ENCODE results near the gene C20orf204. TPM values are rescaled to one million over a fixed set of nuclear protein-coding genes. Genes with fewer than 3 reads are reported as not detected.

The C20orf204 gene
- total RNA-seq, 2 donors from 2014 or later = 0.29 to 3.3 TPM

GRCh38 chr20:64047968-64048401 is 12.0 kb downstream of the C20orf204 start:
- Histone ChIP-seq H3K9me3 (no peaks in the 10 kb centered on the region), H3K9ac (ENCODE audit: low read depth in 2 of 2, low read length in 2 of 2) (no peak overlapping the region), H3K36me3 (no peaks in the 10 kb centered on the region), H3K27ac (no peak overlapping the region), H3K4me1 (no peaks in the 10 kb centered on the region), H3K27me3 (peaks cover 67% of the 10 kb centered on the region), H3K4me3 (peak overlapping the region; percentile 5)
- no peak for DNase-seq
- no peak for TF ChIP-seq CTCF (IDR thresholded peaks at IDR 0.05)
- intact Hi-C loops (cut with DNase I) = no loop called here

GRCh38 chr20:64048402-64049044 is 12.5 kb downstream of the C20orf204 start:
- Histone ChIP-seq H3K36me3 (no peaks in the 10 kb centered on the region), H3K4me3 (peak overlapping the region; percentile 5), H3K9me3 (no peaks in the 10 kb centered on the region), H3K27me3 (peaks cover 69% of the 10 kb centered on the region), H3K9ac (ENCODE audit: low read depth in 2 of 2, low read length in 2 of 2) (no peak overlapping the region), H3K4me1 (no peaks in the 10 kb centered on the region), H3K27ac (no peak overlapping the region)
- no peak for TF ChIP-seq CTCF (IDR thresholded peaks at IDR 0.05)
- intact Hi-C loops (cut with DNase I) = no loop called here
- no peak for DNase-seq

GRCh38 chr20:64049060-64049877 is 13.3 kb downstream of the C20orf204 start, which contains the start of gene SOX18:
SOX18 (minus strand) TSS chr20:64049639; CDS start chr20:64049516, 123 bp downstream.
- no peak for TF ChIP-seq CTCF (IDR thresholded peaks at IDR 0.05)
- Histone ChIP-seq H3K27ac (no peak within 1 kb of the TSS), H3K9ac (ENCODE audit: low read depth in 2 of 2, low read length in 2 of 2) (no peak within 1 kb of the TSS), H3K9me3 (no peaks in the 10 kb centered on the region), H3K4me3 (no peak within 1 kb of the TSS), H3K36me3 (no peaks in the 10 kb centered on the region), H3K4me1 (no peaks in the 10 kb centered on the region), H3K27me3 (peaks cover 72% of the 10 kb centered on the region)
- intact Hi-C loops (cut with DNase I) = no loop called here
- DNase-seq = no peak

- H3K27ac ChIP-seq = no peak overlapping the region
- no peaks in the 10 kb centered on the region for H3K4me1 ChIP-seq
- no peak for DNase-seq
- no peak overlapping the region for H3K4me3 ChIP-seq
- H3K36me3 ChIP-seq = no peaks in the 10 kb centered on the region
- no peak overlapping the region for H3K9ac ChIP-seq (ENCODE audit: low read depth in 2 of 2, low read length in 2 of 2)
- H3K27me3 ChIP-seq = peaks cover 73% of the 10 kb centered on the region
- no peak for TF ChIP-seq CTCF (IDR thresholded peaks at IDR 0.05)
- H3K9me3 ChIP-seq = no peaks in the 10 kb centered on the region
- intact Hi-C loops (cut with DNase I) = no loop called here
These were observed 13.9 kb downstream of the C20orf204 start for GRCh38 chr20:64049878-64050260.

GRCh38 chr20:64050261-64051032 is 14.5 kb downstream of the C20orf204 start:
- no peaks in the 10 kb centered on the region for H3K36me3 ChIP-seq
- H3K4me1 ChIP-seq = no peaks in the 10 kb centered on the region
- no peak for DNase-seq
- H3K27me3 ChIP-seq = peaks cover 74% of the 10 kb centered on the region
- no peak overlapping the region for H3K9ac ChIP-seq (ENCODE audit: low read depth in 2 of 2, low read length in 2 of 2)
- no peak for TF ChIP-seq CTCF (IDR thresholded peaks at IDR 0.05)
- H3K9me3 ChIP-seq = no peaks in the 10 kb centered on the region
- intact Hi-C loops (cut with DNase I) = no loop called here
- H3K4me3 ChIP-seq = no peak overlapping the region
- H3K27ac ChIP-seq = no peak overlapping the region

Measured in colonic mucosa (tissue), 4 donors.